ENCODE results near the gene SLC17A9. TPM values are rescaled to one million over a fixed set of nuclear protein-coding genes. Genes with fewer than 3 reads are reported as not detected.

SLC17A9 gene
- total RNA-seq, 1 experiment from 2014 or later, result 37.6 TPM

DNA sequence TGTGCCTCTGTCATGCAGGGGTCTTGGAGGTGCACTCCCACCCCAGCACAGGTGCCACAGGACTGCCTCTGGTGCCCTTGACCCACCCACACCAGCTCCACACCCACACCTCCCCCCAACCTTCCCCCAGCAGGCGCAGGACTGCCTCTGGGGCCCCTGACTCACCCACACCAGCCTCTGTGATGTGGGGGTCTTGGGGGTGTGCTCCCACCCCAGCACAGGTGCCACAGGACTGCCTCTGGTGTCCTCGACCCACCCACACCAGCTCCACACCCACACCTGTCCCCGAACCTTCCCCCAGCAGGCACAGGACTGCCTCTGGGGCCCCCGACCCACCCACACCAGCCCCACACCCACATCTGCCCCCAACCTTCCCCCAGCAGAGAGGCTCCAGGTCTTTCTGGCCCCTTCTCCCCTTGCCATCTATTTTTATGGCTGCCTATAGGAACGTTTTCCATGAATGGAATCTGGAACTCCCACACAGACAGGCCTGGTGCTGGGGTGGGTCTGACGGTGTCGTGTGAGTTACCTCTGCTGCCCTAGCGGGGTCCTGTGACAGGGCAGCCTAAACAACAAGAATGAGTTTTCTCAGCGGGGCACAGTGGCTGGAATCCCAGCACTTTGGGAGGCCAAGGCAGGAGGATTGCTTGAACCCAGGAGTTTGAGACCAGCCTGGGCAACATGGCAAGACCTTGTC lies 23.5 kb downstream of the SLC17A9 start:
- ChIA-PET RAD21 (ENCODE audit: low non-redundant PET in 1 of 2, low total read pairs in 2 of 2, uncharacterized antibody in 2 of 2, unreplicated experiment in 2 of 2) (no interaction called here), POLR2A (no interaction called here), CTCF (no interaction called here)
- H3K4me2 ChIP-seq (ENCODE audit: low read length), result no peak overlapping the region
- TF ChIP-seq EGR1 (IDR thresholded peaks at IDR 0.05; ENCODE audit: low read depth) (no peak), CEBPB (IDR thresholded peaks at IDR 0.05; ENCODE audit: low read depth) (no peak), POLR2AphosphoS5 (IDR thresholded peaks at IDR 0.05; ENCODE audit: low read depth, low read length) (no peak), ELF1 (IDR thresholded peaks at IDR 0.05; ENCODE audit: borderline replicate concordance, low read depth) (no peak), SIN3A (IDR thresholded peaks at IDR 0.05; ENCODE audit: low read depth) (no peak), RAD21 (IDR thresholded peaks at IDR 0.05; ENCODE audit: low read depth) (no peak), SP1 (IDR thresholded peaks at IDR 0.05; ENCODE audit: low read depth) (no peak), POLR2A (IDR thresholded peaks at IDR 0.05; ENCODE audit: borderline replicate concordance, extremely low read depth, insufficient read depth, insufficient read length) (no peak), EZH2phosphoT487 (IDR thresholded peaks at IDR 0.05; ENCODE audit: borderline replicate concordance) (no peak), ZNF274 (IDR thresholded peaks at IDR 0.05; ENCODE audit: low read depth, low read length) (no peak), TCF7L2 (IDR thresholded peaks at IDR 0.05; ENCODE audit: borderline replicate concordance, extremely low read depth, insufficient read depth, insufficient read length) (no peak), SRF (IDR thresholded peaks at IDR 0.05; ENCODE audit: low read depth) (no peak), EZH2 (IDR thresholded peaks at IDR 0.05) (no peak), YY1 (IDR thresholded peaks at IDR 0.05; ENCODE audit: extremely low read depth, insufficient replicate concordance, low read depth, low read length) (no peak), CBX3 (IDR thresholded peaks at IDR 0.05; ENCODE audit: low read depth) (no peak)
- TF ChIP-seq, protein P1, sequence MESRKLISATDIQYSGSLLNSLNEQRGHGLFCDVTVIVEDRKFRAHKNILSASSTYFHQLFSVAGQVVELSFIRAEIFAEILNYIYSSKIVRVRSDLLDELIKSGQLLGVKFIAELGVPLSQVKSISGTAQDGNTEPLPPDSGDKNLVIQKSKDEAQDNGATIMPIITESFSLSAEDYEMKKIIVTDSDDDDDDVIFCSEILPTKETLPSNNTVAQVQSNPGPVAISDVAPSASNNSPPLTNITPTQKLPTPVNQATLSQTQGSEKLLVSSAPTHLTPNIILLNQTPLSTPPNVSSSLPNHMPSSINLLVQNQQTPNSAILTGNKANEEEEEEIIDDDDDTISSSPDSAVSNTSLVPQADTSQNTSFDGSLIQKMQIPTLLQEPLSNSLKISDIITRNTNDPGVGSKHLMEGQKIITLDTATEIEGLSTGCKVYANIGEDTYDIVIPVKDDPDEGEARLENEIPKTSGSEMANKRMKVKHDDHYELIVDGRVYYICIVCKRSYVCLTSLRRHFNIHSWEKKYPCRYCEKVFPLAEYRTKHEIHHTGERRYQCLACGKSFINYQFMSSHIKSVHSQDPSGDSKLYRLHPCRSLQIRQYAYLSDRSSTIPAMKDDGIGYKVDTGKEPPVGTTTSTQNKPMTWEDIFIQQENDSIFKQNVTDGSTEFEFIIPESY (IDR thresholded peaks at IDR 0.05; ENCODE audit: extremely low read depth, insufficient replicate concordance, low read length), result no peak
- TF ChIP-seq, protein P2, sequence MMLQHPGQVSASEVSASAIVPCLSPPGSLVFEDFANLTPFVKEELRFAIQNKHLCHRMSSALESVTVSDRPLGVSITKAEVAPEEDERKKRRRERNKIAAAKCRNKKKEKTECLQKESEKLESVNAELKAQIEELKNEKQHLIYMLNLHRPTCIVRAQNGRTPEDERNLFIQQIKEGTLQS (IDR thresholded peaks at IDR 0.05), result no peak
- no peak overlapping the region for H3K27ac ChIP-seq (ENCODE audit: low read depth, low read length)
- intact Hi-C loops (cut with micrococcal nuclease), result no loop called here
- ATAC-seq (no peak), DNase-seq (ENCODE audit: low read depth, low spot score) (no peak)
- H3K36me3 ChIP-seq (ENCODE audit: control insufficient read depth in 1 of 2, insufficient read depth in 2 of 2, low read length in 2 of 2), result no peaks in the 10 kb centered on the region
- H3K4me3 ChIP-seq (replicated peaks in 1 of 2; ENCODE audit: low read depth in 1 of 2, low read length in 2 of 2), result no peak overlapping the region
- no peaks in the 10 kb centered on the region for H3K79me2 ChIP-seq (ENCODE audit: insufficient read depth, low read length)
- peaks cover 9 to 18% of the 10 kb centered on the region in 2 experiments; a peak in 3 of 4 replicates for H3K4me1 ChIP-seq (ENCODE audit: control insufficient read depth in 1 of 2, insufficient read depth in 2 of 2, low read length in 2 of 2)
- H3K9ac ChIP-seq (ENCODE audit: low read length), result no peak overlapping the region
- H3K9me3 ChIP-seq (ENCODE audit: control insufficient read depth in 1 of 2, insufficient read depth in 1 of 2, low read depth in 1 of 2, low read length in 2 of 2), result no peaks in the 10 kb centered on the region
- H2AFZ ChIP-seq (ENCODE audit: low read depth, low read length, poor library complexity, severe bottlenecking), result no peak overlapping the region
- no peaks in the 10 kb centered on the region for H3K9me2 ChIP-seq (ENCODE audit: insufficient read depth)
- H3K27me3 ChIP-seq (ENCODE audit: insufficient read depth, low read length), result no peaks in the 10 kb centered on the region
- no TSS peak for BruUV-seq (replicated peaks)
- no peaks in the 10 kb centered on the region for H4K20me1 ChIP-seq (ENCODE audit: insufficient read depth)
